GM23338 (cell line): ENCODE measurements around the gene SPEM1. TPM values are rescaled to one million over a fixed set of nuclear protein-coding genes. Genes with fewer than 3 reads are reported as not detected.

Experiments used
- ATAC-seq: fragments of 200-7000 bp; cut with Tn5 transposase; 3 replicates; pipeline ENCODE4 v1.9.1; 2020
- DNase-seq: peaks from one replicate; pipeline ENCODE4 v3.0.0-alpha.2; 2015; ENCODE audit warnings: low spot score
- H2AFZ ChIP-seq: fragments of 200-600 bp; sonication (generic); 2 replicates; pipeline ENCODE4 v1.8.0; 2016; ENCODE audit warnings: antibody characterized with exemption, mild to moderate bottlenecking, moderate library complexity
- H3F3A ChIP-seq: fragments of 200-600 bp; sonication (generic); replicated peaks from 2 replicates; pipeline ENCODE4 v1.8.0; 2017; ENCODE audit warnings: antibody characterized with exemption, mixed run types, low read depth
- H3K27ac ChIP-seq: fragments of 200-600 bp; sonication (generic); 2 replicates; pipeline ENCODE4 v1.6.1; 2016; ENCODE audit warnings: low read depth
- H3K27me3 ChIP-seq: fragments of 200-600 bp; sonication (generic); 2 replicates; pipeline ENCODE4 v1.8.0; 2016; ENCODE audit warnings: mild to moderate bottlenecking, mixed run types, moderate library complexity; ENCODE audit not compliant: insufficient read depth
- H3K36me3 ChIP-seq: fragments of 200-600 bp; sonication (generic); 2 replicates; pipeline ENCODE4 v1.8.0; 2016; ENCODE audit warnings: mild to moderate bottlenecking; ENCODE audit not compliant: insufficient read depth
- H3K4me1 ChIP-seq: fragments of 200-600 bp; sonication (generic); 2 replicates; pipeline ENCODE4 v1.8.0; 2016; ENCODE audit warnings: mild to moderate bottlenecking, moderate library complexity; ENCODE audit not compliant: insufficient read depth
- H3K4me2 ChIP-seq: fragments of 200-600 bp; sonication (generic); 2 replicates; pipeline ENCODE4 v1.7.1; 2017; ENCODE audit warnings: mixed run types
- H3K4me3 ChIP-seq: fragments of 200-600 bp; sonication (generic); 2 replicates; pipeline ENCODE4 v1.6.1; 2016; ENCODE audit warnings: mixed run types
- H3K79me2 ChIP-seq: fragments of 200-600 bp; sonication (generic); replicated peaks from 2 replicates; pipeline ENCODE4 v1.8.0; 2017; ENCODE audit warnings: mild to moderate bottlenecking; ENCODE audit not compliant: insufficient read depth
- H3K9me2 ChIP-seq: fragments of 200-600 bp; sonication (generic); 2 replicates; pipeline ENCODE4 v1.8.0; 2017; ENCODE audit not compliant: insufficient read depth
- H4K20me1 ChIP-seq: fragments of 200-600 bp; sonication (generic); replicated peaks from 2 replicates; pipeline ENCODE4 v1.8.0; 2017; ENCODE audit warnings: mild to moderate bottlenecking; ENCODE audit not compliant: insufficient read depth
- H3K27ac Mint-ChIP-seq: 2 replicates; pipeline ENCODE4 v1.8.0; 2020; ENCODE audit warnings: inconsistent platforms, mild to moderate bottlenecking, moderate library complexity, mixed read lengths
- H3K27me3 Mint-ChIP-seq: 3 replicates; pipeline ENCODE4 v1.8.0; 2022; ENCODE audit warnings: low read depth, mild to moderate bottlenecking, moderate library complexity, mixed read lengths, inconsistent platforms; ENCODE audit not compliant: insufficient read depth, poor library complexity
- H3K36me3 Mint-ChIP-seq: 3 replicates; pipeline ENCODE4 v1.8.0; 2021; ENCODE audit warnings: low read depth, mild to moderate bottlenecking, inconsistent platforms, moderate library complexity, mixed read lengths
- H3K4me1 Mint-ChIP-seq: 3 replicates; pipeline ENCODE4 v1.8.0; 2020; ENCODE audit warnings: mild to moderate bottlenecking, inconsistent platforms, mixed read lengths
- H3K4me3 Mint-ChIP-seq: 3 replicates; pipeline ENCODE4 v1.8.0; 2021; ENCODE audit warnings: moderate library complexity, mild to moderate bottlenecking, inconsistent platforms, mixed read lengths
- H3K9me3 Mint-ChIP-seq: 3 replicates; pipeline ENCODE4 v1.8.0; 2020; ENCODE audit warnings: moderate library complexity, mild to moderate bottlenecking, inconsistent platforms, mixed read lengths
- CREB1 ChIP-seq: fragments of 250-450 bp; sonication (Bioruptor Pico); IDR thresholded peaks from 2 replicates; pipeline ENCODE4 v1.5.0; 2020; ENCODE audit warnings: low read depth, mild to moderate bottlenecking, moderate library complexity
- POLR2AphosphoS5 ChIP-seq: IDR thresholded peaks from 2 replicates; pipeline ENCODE4 v1.6.1; 2016; ENCODE audit warnings: antibody characterized with exemption, low read depth
- ZNF114 ChIP-seq: fragments of 250-450 bp; sonication (Bioruptor Pico); IDR thresholded peaks from 2 replicates; pipeline ENCODE4 v1.5.0; 2020; ENCODE audit warnings: mild to moderate bottlenecking, moderate library complexity
- ZNF331 ChIP-seq: fragments of 250-450 bp; sonication (Bioruptor Pico); IDR thresholded peaks from 2 replicates; pipeline ENCODE4 v1.5.0; 2020; ENCODE audit warnings: low read depth, mild to moderate bottlenecking, moderate library complexity
- polyA plus RNA-seq: library from polyadenylated mRNA; unstranded; fragments of >200 nt; fragmentation: Nextera tagmentation; extraction: Ambion mirVana; gene quantifications from 2 replicates; pipeline ENCODE4 v1.2.1, GENCODE V29; 2016
- total RNA-seq: library from RNA; depleted of rRNA; stranded (reverse); fragments of >200 nt; shearing (Covaris generic); gene quantifications from 2 replicates; pipeline ENCODE4 v1.2.3, GENCODE V29; 2014
- TF ChIP-seq, protein P1 (sequence below): fragments of 250-450 bp; sonication (Bioruptor Pico); IDR thresholded peaks from 2 replicates; pipeline ENCODE4 v1.5.0; 2020; ENCODE audit warnings: mild to moderate bottlenecking, moderate library complexity

Gene SPEM1
- total and polyA plus RNA-seq, 2 experiments from 2014 or later, result not detected

DNA sequence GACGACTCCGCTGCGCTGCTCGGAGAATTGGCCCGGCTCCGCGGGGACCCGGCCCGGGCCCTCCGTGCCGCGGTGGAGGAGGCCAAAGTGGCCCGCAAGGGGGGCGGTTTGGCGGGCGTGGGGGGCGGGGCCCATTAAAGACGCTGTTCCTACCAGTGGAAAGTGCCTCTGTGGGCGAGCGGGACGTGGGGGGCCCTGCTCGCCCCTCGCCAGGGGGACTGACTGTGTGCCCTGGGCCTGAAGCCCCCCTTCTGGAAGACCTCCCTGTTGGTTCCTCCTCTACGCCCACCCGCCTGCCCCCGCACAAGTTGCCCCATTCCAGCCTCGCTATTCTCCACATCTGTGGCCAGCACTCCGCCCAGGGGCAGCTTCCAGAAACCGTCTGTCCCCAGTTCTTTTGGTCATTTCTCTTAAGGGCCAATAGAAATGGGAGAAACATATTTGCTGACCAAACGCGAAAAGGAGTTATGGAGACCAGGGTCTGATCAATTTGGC lies 17.3 kb downstream of the SPEM1 start:
- Mint-ChIP-seq H3K4me3 (peak overlapping the region; percentile 84), H3K27me3 (peaks cover 48% of the 10 kb centered on the region), H3K36me3 (no peaks in the 10 kb centered on the region; the same call in 2 of the 3 replicates), H3K27ac (no peak overlapping the region; the same call in 1 of the 2 replicates), H3K9me3 (no peaks in the 10 kb centered on the region), H3K4me1 (peaks cover 29% of the 10 kb centered on the region)
- Histone ChIP-seq H4K20me1 (no peaks in the 10 kb centered on the region; the same call in 1 of the 2 replicates), H3K27ac (no peak overlapping the region), H3K27me3 (peaks cover 31% of the 10 kb centered on the region), H3K4me1 (peaks cover 22% of the 10 kb centered on the region), H3F3A (peaks cover 40% of the 10 kb centered on the region), H3K4me2 (peak overlapping the region; percentile 76), H2AFZ (0 out of 2 replicates have a peak overlapping the region, but pooled peaks have one; percentile 47), H3K9me2 (no peaks in the 10 kb centered on the region), H3K36me3 (no peaks in the 10 kb centered on the region), H3K79me2 (no peaks in the 10 kb centered on the region), H3K4me3 (peak overlapping the region; percentile 98)
- no peak for ATAC-seq
- no peak for DNase-seq
- TF ChIP-seq, protein P1, sequence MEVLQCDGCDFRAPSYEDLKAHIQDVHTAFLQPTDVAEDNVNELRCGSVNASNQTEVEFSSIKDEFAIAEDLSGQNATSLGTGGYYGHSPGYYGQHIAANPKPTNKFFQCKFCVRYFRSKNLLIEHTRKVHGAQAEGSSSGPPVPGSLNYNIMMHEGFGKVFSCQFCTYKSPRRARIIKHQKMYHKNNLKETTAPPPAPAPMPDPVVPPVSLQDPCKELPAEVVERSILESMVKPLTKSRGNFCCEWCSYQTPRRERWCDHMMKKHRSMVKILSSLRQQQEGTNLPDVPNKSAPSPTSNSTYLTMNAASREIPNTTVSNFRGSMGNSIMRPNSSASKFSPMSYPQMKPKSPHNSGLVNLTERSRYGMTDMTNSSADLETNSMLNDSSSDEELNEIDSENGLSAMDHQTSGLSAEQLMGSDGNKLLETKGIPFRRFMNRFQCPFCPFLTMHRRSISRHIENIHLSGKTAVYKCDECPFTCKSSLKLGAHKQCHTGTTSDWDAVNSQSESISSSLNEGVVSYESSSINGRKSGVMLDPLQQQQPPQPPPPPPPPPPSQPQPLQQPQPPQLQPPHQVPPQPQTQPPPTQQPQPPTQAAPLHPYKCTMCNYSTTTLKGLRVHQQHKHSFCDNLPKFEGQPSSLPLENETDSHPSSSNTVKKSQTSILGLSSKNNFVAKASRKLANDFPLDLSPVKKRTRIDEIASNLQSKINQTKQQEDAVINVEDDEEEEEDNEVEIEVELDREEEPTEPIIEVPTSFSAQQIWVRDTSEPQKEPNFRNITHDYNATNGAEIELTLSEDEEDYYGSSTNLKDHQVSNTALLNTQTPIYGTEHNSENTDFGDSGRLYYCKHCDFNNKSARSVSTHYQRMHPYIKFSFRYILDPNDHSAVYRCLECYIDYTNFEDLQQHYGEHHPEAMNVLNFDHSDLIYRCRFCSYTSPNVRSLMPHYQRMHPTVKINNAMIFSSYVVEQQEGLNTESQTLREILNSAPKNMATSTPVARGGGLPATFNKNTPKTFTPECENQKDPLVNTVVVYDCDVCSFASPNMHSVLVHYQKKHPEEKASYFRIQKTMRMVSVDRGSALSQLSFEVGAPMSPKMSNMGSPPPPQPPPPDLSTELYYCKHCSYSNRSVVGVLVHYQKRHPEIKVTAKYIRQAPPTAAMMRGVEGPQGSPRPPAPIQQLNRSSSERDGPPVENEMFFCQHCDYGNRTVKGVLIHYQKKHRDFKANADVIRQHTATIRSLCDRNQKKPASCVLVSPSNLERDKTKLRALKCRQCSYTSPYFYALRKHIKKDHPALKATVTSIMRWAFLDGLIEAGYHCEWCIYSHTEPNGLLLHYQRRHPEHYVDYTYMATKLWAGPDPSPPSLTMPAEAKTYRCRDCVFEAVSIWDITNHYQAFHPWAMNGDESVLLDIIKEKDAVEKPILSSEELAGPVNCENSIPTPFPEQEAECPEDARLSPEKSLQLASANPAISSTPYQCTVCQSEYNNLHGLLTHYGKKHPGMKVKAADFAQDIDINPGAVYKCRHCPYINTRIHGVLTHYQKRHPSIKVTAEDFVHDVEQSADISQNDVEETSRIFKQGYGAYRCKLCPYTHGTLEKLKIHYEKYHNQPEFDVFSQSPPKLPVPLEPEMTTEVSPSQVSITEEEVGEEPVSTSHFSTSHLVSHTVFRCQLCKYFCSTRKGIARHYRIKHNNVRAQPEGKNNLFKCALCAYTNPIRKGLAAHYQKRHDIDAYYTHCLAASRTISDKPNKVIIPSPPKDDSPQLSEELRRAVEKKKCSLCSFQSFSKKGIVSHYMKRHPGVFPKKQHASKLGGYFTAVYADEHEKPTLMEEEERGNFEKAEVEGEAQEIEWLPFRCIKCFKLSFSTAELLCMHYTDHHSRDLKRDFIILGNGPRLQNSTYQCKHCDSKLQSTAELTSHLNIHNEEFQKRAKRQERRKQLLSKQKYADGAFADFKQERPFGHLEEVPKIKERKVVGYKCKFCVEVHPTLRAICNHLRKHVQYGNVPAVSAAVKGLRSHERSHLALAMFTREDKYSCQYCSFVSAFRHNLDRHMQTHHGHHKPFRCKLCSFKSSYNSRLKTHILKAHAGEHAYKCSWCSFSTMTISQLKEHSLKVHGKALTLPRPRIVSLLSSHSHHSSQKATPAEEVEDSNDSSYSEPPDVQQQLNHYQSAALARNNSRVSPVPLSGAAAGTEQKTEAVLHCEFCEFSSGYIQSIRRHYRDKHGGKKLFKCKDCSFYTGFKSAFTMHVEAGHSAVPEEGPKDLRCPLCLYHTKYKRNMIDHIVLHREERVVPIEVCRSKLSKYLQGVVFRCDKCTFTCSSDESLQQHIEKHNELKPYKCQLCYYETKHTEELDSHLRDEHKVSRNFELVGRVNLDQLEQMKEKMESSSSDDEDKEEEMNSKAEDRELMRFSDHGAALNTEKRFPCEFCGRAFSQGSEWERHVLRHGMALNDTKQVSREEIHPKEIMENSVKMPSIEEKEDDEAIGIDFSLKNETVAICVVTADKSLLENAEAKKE, result no peak
- TF ChIP-seq ZNF331 (CRISPR knock-in tag) (no peak), CREB1 (CRISPR knock-in tag) (no peak), ZNF114 (no peak)

DNA sequence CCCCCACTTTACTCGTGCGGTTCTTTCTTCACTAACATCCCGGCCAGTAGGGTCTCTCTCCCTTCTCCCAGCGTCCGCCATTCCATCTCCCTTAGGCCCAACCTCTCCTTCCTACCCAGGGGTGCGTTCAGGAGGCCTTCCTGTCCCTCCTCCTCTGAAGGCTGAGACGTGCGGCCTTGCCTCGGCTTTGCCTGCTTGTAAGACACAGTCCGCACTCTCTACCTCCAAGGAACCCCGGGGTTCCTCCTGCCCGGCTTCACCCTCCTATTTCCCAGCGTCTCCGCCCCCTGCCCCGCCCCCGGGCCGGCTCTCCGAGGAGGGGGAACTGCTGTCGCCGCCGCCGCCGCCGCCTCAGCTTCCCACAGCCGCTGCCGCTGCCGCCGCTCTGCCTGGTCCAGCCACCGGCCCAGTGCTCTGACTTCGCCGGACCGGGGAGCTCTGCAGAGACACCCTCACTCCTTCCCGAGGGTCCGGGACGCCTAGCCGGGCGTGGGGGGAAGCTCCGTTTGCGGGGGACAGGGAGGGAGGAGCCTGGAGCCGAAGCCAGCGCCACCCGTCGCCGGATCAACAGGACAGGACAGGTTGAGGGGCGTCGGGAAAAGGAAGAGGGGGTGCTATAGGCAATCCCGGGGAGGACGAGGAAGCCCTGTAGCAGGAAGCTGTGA lies 18.0 kb downstream of the SPEM1 start:
- peak; percentile 8 for ATAC-seq
- H3K27me3 Mint-ChIP-seq, result peaks cover 48% of the 10 kb centered on the region
- peak; percentile 75 for TF ChIP-seq POLR2AphosphoS5
- TF ChIP-seq ZNF331 (CRISPR knock-in tag), result no peak
- Histone ChIP-seq H3K27me3 (peaks cover 35% of the 10 kb centered on the region), H3K79me2 (no peaks in the 10 kb centered on the region), H3K27ac (no peak overlapping the region), H3K4me2 (peak overlapping the region; percentile 76), H3F3A (peaks cover 40% of the 10 kb centered on the region), H3K4me3 (peak overlapping the region; percentile 98), H2AFZ (0 out of 2 replicates have a peak overlapping the region, but pooled peaks have one; percentile 72), H3K4me1 (peaks cover 22% of the 10 kb centered on the region), H4K20me1 (no peaks in the 10 kb centered on the region; the same call in 1 of the 2 replicates), H3K36me3 (no peaks in the 10 kb centered on the region), H3K9me2 (no peaks in the 10 kb centered on the region)
- H3K36me3 Mint-ChIP-seq, result no peaks in the 10 kb centered on the region; the same call in 2 of the 3 replicates
- peak; percentile 86 for DNase-seq
- H3K27ac Mint-ChIP-seq, result no peak overlapping the region; the same call in 1 of the 2 replicates
- H3K4me1 Mint-ChIP-seq, result peaks cover 30% of the 10 kb centered on the region
- H3K4me3 Mint-ChIP-seq, result peak overlapping the region; percentile 84
- no peaks in the 10 kb centered on the region for H3K9me3 Mint-ChIP-seq
